Calu3 (cell line): ENCODE results near the gene SQSTM1. TPM values are rescaled to one million over a fixed set of nuclear protein-coding genes. Genes with fewer than 3 reads are reported as not detected.
A peak's percentile ranks its signal among the peaks of the same experiment; 100 is the strongest.

Source experiments
- BruUV-seq: library from RNA; stranded (reverse); fragments of 400-500 nt; replicated peaks from 2 replicates; lab custom pipeline; 2021; lab: Mats Ljungman, UMichigan
- CTCF ChIA-PET: fragments of 300-600 bp; sonication (Branson Sonifier 250); formaldehyde crosslinking; loops from one replicate; lab custom pipeline; 2022; ENCODE audit warnings: antibody characterized with exemption; lab: Charles Lee
- DNase-seq: peaks from one replicate; pipeline ENCODE4 v3.0.0; 2022
- H3K27ac Mint-ChIP-seq: one replicate; pipeline ENCODE4 v1.8.0; 2022; ENCODE audit warnings: mixed read lengths; ENCODE audit not compliant: unreplicated experiment
- H3K27me3 Mint-ChIP-seq: one replicate; pipeline ENCODE4 v1.8.0; 2022; ENCODE audit warnings: mixed read lengths; ENCODE audit not compliant: unreplicated experiment
- H3K36me3 Mint-ChIP-seq: one replicate; pipeline ENCODE4 v1.8.0; 2022; ENCODE audit warnings: mild to moderate bottlenecking, moderate library complexity, mixed read lengths; ENCODE audit not compliant: insufficient read depth, unreplicated experiment
- H3K4me1 Mint-ChIP-seq: one replicate; pipeline ENCODE4 v1.8.0; 2022; ENCODE audit warnings: mild to moderate bottlenecking, low read depth, mixed read lengths; ENCODE audit not compliant: unreplicated experiment
- H3K4me3 Mint-ChIP-seq: one replicate; pipeline ENCODE4 v1.8.0; 2022; ENCODE audit warnings: mild to moderate bottlenecking, low read depth, moderate library complexity, mixed read lengths; ENCODE audit not compliant: unreplicated experiment
- H3K9me3 Mint-ChIP-seq: one replicate; pipeline ENCODE4 v1.8.0; 2022; ENCODE audit warnings: low read depth, mixed read lengths; ENCODE audit not compliant: unreplicated experiment
- CTCF ChIP-seq: fragments of 200-600 bp; IDR thresholded peaks from one replicate; pipeline ENCODE4 v1.8.0; 2022; ENCODE audit warnings: antibody characterized with exemption; ENCODE audit not compliant: unreplicated experiment
- intact Hi-C: fragments of 100-400 bp; cut with micrococcal nuclease; formaldehyde crosslinking; loops from one replicate; pipeline ENCODE4 v1.10.0; 2022; ENCODE audit not compliant: unreplicated experiment
- total RNA-seq: library from RNA; stranded (reverse); gene quantifications from 2 replicates; pipeline ENCODE4 v1.2.3, GENCODE V29; 2022

Gene SQSTM1
- total RNA-seq, 1 experiment from 2014 or later, result 1,023 TPM

GRCh38 chr5:179839328-179840256 lies 18.9 kb downstream of the SQSTM1 start:
- Mint-ChIP-seq H3K27ac (peak overlapping the region; percentile 72), H3K4me1 (peaks cover 14% of the 10 kb centered on the region), H3K36me3 (peaks cover 100% of the 10 kb centered on the region), H3K4me3 (no peak overlapping the region), H3K27me3 (no peaks in the 10 kb centered on the region), H3K9me3 (no peaks in the 10 kb centered on the region)
- CTCF ChIA-PET, result no interaction called here
- no peak for TF ChIP-seq CTCF
- BruUV-seq, result TSS peak; percentile 3
- no peak for DNase-seq
- intact Hi-C loops, result no loop called here

- BruUV-seq, result no TSS peak
- intact Hi-C loops, result no loop called here
- peaks cover 99% of the 10 kb centered on the region for H3K36me3 Mint-ChIP-seq
- no peak for DNase-seq
- H3K9me3 Mint-ChIP-seq, result no peaks in the 10 kb centered on the region
- H3K4me1 Mint-ChIP-seq, result peaks cover 14% of the 10 kb centered on the region
- no peak for TF ChIP-seq CTCF
- H3K27ac Mint-ChIP-seq, result peak overlapping the region; percentile 24
- CTCF ChIA-PET, result no interaction called here
- no peak overlapping the region for H3K4me3 Mint-ChIP-seq
- H3K27me3 Mint-ChIP-seq, result no peaks in the 10 kb centered on the region
Measured at GRCh38 chr5:179840321-179840720, 19.6 kb downstream of the SQSTM1 start.

GRCh38 chr5:179840766-179841165 lies 20.1 kb downstream of the SQSTM1 start:
- peak overlapping the region; percentile 24 for H3K27ac Mint-ChIP-seq
- no TSS peak for BruUV-seq
- H3K36me3 Mint-ChIP-seq, result peaks cover 95% of the 10 kb centered on the region
- peaks cover 14% of the 10 kb centered on the region for H3K4me1 Mint-ChIP-seq
- no peaks in the 10 kb centered on the region for H3K27me3 Mint-ChIP-seq
- CTCF ChIA-PET, result no interaction called here
- H3K4me3 Mint-ChIP-seq, result no peak overlapping the region
- no peak for DNase-seq
- intact Hi-C loops, result no loop called here
- no peaks in the 10 kb centered on the region for H3K9me3 Mint-ChIP-seq
- TF ChIP-seq CTCF, result no peak

- Mint-ChIP-seq H3K27ac (peak overlapping the region; percentile 24), H3K4me1 (peaks cover 6% of the 10 kb centered on the region), H3K9me3 (no peaks in the 10 kb centered on the region), H3K36me3 (peaks cover 86% of the 10 kb centered on the region), H3K4me3 (no peak overlapping the region), H3K27me3 (no peaks in the 10 kb centered on the region)
- intact Hi-C loops, result no loop called here
- DNase-seq, result no peak
- no peak for TF ChIP-seq CTCF
- CTCF ChIA-PET, result no interaction called here
- BruUV-seq, result no TSS peak
Measured at GRCh38 chr5:179841621-179842020, 20.9 kb downstream of the SQSTM1 start.
